Stimulated activated effector memory CD8-positive, alpha-beta T cell treated with anti-CD3 and anti-CD28 coated beads, Interleukin-12 subunit alpha, Interleukin-12 subunit beta, amount 100 ng/mL, for 72 hours (primary cell): ENCODE data around the gene HOXD9.

Source experiments
- ATAC-seq: fragments of 150-1000 bp; cut with Tn5 transposase; 2 replicates; pipeline ENCODE4 v1.10.0; 2021
- DNase-seq, 2 donors: peaks; one replicate each; pipeline ENCODE4 v3.0.0; 2021 to 2022; ENCODE audit warnings: low spot score in 2 of 2
- H3K27ac Mint-ChIP-seq: one replicate; pipeline ENCODE4 v1.8.0; 2022; ENCODE audit warnings: mild to moderate bottlenecking, mixed read lengths
- H3K36me3 Mint-ChIP-seq: one replicate; pipeline ENCODE4 v1.8.0; 2022; ENCODE audit warnings: mild to moderate bottlenecking, mixed read lengths
- H3K4me1 Mint-ChIP-seq: one replicate; pipeline ENCODE4 v1.8.0; 2022; ENCODE audit warnings: mixed read lengths
- H3K4me3 Mint-ChIP-seq: one replicate; pipeline ENCODE4 v1.8.0; 2022; ENCODE audit warnings: mild to moderate bottlenecking, mixed read lengths
- H3K9me3 Mint-ChIP-seq: one replicate; pipeline ENCODE4 v1.8.0; 2022; ENCODE audit warnings: mixed read lengths

Gene HOXD9

GRCh38 chr2:176162911-176163671 is 40.6 kb downstream of the HOXD9 start:
- ATAC-seq (no peak), DNase-seq (peak in 1 of 2 donors; percentile 43)
- Mint-ChIP-seq H3K9me3 (no peaks in the 10 kb centered on the region), H3K4me3 (no peak overlapping the region), H3K27ac (no peak overlapping the region), H3K36me3 (peaks cover 10% of the 10 kb centered on the region), H3K4me1 (peaks cover 22% of the 10 kb centered on the region)

DNA sequence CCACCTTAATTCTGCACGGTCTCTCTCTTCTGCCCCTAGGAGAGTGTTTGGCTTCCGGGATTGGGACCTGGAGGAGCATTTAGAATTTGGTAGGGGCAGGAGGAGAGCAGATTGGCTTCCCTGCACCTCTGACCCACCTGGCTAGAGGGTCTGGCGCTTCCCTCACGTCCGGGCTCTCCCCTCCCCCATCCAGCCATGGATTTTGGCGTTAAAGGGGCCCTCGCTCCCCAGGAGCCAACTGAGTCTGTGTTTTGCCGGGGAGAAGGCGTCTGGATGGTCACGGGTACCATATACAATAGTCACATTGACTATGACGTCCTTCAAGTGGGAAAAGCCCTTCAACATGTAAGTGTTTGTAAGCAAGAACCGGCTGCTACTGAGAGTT is 41.1 kb downstream of the HOXD9 start:
- H3K36me3 Mint-ChIP-seq, result peaks cover 10% of the 10 kb centered on the region
- DNase-seq (peak in 1 of 2 donors; percentile 43), ATAC-seq (no peak)
- no peak overlapping the region for H3K4me3 Mint-ChIP-seq
- peaks cover 16% of the 10 kb centered on the region for H3K4me1 Mint-ChIP-seq
- no peak overlapping the region for H3K27ac Mint-ChIP-seq
- no peaks in the 10 kb centered on the region for H3K9me3 Mint-ChIP-seq

DNA sequence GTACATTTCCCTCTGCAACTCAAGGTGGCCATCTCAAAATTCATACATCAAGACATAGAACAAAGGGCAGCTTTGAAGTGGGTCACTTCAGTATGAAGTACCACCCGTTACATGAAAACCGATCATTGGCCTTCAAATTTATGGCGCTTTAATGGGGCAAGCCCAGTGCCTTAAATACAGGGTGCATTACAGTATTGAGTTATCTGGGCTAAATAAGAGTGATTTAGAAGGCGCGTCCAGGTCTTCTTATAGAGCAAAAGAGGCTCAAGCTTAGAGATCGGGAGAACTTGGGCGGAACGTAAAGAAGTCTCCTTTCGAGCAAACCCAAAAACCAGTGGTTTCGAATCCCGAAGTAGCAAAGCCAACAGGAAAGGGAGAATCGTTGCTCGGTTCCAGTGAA is 41.7 kb downstream of the HOXD9 start:
- Mint-ChIP-seq H3K4me3 (no peak overlapping the region), H3K4me1 (peaks cover 16% of the 10 kb centered on the region), H3K36me3 (peaks cover 10% of the 10 kb centered on the region), H3K9me3 (no peaks in the 10 kb centered on the region), H3K27ac (no peak overlapping the region)
- no peak for ATAC-seq
- DNase-seq, result peak in 1 of 2 donors; percentile 38

DNA sequence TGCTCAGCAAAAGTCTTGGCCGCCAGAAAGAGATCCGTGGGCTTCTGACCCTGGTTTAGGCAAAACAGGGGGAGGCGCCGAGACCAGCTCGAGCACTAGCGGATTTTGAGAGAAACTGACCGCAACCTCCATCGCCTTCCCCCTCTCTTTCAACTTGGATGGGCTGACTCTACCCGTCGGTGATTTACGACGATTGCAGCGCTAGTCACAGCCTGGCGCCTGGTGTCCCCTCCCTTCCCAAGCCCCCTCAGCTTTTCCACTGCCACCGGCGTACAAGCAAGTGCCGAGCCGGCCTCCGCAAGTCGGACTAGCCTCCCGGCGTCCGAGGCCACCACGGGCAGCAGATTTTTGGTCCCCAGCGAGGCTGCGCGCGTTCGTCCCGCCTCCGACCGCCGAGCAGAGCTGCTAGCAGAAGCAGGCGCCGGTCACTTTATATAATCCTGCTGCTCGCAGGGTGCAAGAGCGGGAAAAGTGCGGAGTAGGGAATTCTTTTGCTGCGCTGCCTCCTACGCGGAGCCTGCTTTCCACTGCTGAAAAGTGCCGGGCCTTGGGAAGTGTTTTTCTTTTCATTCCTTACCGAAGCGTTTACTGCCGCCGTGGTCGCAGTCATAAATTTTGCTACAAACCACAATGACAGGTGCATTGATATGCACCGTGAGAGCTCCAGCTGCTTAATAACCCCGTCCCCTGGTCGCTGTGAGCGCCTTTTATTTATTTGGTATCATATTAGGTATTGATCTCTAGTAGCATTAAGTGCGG is 42.3 kb downstream of the HOXD9 start:
- peaks cover 10% of the 10 kb centered on the region for H3K36me3 Mint-ChIP-seq
- no peaks in the 10 kb centered on the region for H3K9me3 Mint-ChIP-seq
- DNase-seq (no peak), ATAC-seq (no peak)
- no peak overlapping the region for H3K27ac Mint-ChIP-seq
- no peak overlapping the region for H3K4me3 Mint-ChIP-seq
- H3K4me1 Mint-ChIP-seq, result peaks cover 16% of the 10 kb centered on the region

- H3K4me3 Mint-ChIP-seq, result no peak overlapping the region
- DNase-seq, result no peak
- peaks cover 10% of the 10 kb centered on the region for H3K36me3 Mint-ChIP-seq
- no peak overlapping the region for H3K27ac Mint-ChIP-seq
- ATAC-seq, result no peak
- no peaks in the 10 kb centered on the region for H3K9me3 Mint-ChIP-seq
- H3K4me1 Mint-ChIP-seq, result peaks cover 16% of the 10 kb centered on the region
These were observed 43.0 kb downstream of the HOXD9 start for GRCh38 chr2:176165370-176166050.

DNA sequence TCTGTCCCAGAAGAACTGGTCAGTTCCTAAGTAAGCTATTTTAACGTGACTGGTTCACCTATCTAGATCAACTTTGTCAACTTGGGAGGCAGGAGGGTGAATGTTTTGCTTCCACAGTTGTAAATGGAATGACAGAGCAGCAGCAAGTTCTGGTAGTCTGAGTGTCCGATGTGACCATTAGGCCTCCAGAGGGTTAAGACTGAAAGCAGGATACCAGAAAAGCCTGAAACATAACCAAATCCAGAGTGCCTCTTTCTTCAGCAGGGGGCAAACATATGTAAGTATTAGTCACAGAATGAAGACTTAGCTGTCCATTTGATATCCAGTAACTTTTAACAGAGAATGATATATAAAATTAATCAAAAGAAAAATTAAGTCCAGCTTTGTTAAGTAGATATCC is 43.8 kb downstream of the HOXD9 start:
- Mint-ChIP-seq H3K4me3 (no peak overlapping the region), H3K4me1 (peaks cover 12% of the 10 kb centered on the region), H3K9me3 (no peaks in the 10 kb centered on the region), H3K36me3 (peaks cover 10% of the 10 kb centered on the region), H3K27ac (no peak overlapping the region)
- DNase-seq, result no peak
- ATAC-seq, result no peak

DNA sequence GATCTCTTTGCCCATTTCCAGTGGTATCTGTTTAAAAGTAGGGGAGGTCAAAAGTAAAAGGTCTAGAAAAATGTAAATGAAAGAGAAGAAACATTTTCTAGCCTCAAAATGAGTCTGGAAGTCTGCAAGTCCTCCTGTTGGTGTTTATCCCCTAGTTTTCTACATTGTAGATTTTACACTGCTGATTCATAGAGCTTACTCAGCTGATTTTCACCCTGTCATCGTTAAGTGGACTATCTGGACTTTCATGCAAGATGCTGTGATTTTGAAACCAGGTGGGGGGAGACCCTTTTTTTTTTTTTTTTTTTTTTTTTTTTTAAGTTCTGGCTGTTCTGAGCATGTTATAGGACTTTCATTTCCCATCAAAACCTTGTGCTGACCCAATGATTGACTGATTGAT is 44.9 kb downstream of the HOXD9 start:
- Mint-ChIP-seq H3K4me3 (no peak overlapping the region), H3K36me3 (peaks cover 10% of the 10 kb centered on the region), H3K27ac (no peak overlapping the region), H3K4me1 (peaks cover 16% of the 10 kb centered on the region), H3K9me3 (no peaks in the 10 kb centered on the region)
- ATAC-seq (no peak), DNase-seq (no peak)

DNA sequence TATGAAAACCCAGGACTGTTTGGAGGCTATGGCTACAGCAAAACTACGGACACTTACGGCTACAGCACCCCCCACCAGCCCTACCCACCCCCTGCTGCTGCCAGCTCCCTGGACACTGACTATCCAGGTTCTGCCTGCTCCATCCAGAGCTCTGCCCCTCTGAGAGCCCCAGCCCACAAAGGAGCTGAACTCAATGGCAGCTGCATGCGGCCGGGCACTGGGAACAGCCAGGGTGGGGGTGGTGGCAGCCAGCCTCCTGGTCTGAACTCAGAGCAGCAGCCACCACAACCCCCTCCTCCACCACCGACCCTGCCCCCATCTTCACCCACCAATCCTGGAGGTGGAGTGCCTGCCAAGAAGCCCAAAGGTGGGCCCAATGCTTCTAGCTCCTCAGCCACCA is 46.7 kb downstream of the HOXD9 start:
- DNase-seq, result no peak
- Mint-ChIP-seq H3K36me3 (peaks cover 4% of the 10 kb centered on the region), H3K4me1 (peaks cover 14% of the 10 kb centered on the region), H3K9me3 (no peaks in the 10 kb centered on the region), H3K4me3 (no peak overlapping the region), H3K27ac (no peak overlapping the region)
- ATAC-seq, result peak; percentile 13

- Mint-ChIP-seq H3K36me3 (no peaks in the 10 kb centered on the region), H3K27ac (no peak overlapping the region), H3K4me1 (peaks cover 10% of the 10 kb centered on the region), H3K4me3 (no peak overlapping the region), H3K9me3 (no peaks in the 10 kb centered on the region)
- ATAC-seq (no peak), DNase-seq (no peak)
These were observed 47.2 kb downstream of the HOXD9 start for GRCh38 chr2:176169711-176170110.

- Mint-ChIP-seq H3K36me3 (no peaks in the 10 kb centered on the region), H3K4me1 (peaks cover 10% of the 10 kb centered on the region), H3K4me3 (no peak overlapping the region), H3K27ac (no peak overlapping the region), H3K9me3 (no peaks in the 10 kb centered on the region)
- no peak for ATAC-seq
- DNase-seq, result no peak
These were observed 48.2 kb downstream of the HOXD9 start for GRCh38 chr2:176170602-176171305.

GRCh38 chr2:176171351-176172006 is 49.0 kb downstream of the HOXD9 start:
- ATAC-seq (no peak), DNase-seq (no peak)
- peaks cover 10% of the 10 kb centered on the region for H3K4me1 Mint-ChIP-seq

DNA sequence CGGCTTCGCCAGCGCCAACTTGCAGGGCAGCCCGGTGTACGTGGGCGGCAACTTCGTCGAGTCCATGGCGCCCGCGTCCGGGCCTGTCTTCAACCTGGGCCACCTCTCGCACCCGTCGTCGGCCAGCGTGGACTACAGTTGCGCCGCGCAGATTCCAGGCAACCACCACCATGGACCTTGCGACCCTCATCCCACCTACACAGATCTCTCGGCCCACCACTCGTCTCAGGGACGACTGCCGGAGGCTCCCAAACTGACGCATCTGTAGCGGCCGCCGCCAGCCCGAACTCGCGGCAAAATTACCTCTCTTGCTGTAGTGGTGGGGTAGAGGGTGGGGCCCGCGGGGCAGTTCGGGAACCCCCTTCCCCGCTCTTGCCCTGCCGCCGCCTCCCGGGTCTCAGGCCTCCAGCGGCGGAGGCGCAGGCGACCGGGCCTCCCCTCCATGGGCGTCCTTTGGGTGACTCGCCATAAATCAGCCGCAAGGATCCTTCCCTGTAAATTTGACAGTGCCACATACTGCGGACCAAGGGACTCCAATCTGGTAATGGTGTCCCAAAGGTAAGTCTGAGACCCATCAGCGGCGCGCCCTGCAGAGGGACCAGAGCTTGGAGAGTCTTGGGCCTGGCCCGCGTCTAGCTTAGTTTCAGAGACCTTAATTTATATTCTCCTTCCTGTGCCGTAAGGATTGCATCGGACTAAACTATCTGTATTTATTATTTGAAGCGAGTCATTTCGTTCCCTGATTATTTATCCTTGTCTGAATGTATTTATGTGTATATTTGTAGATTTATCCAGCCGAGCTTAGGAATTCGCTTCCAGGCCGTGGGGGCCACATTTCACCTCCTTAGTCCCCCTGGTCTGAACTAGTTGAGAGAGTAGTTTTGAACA is 49.7 kb downstream of the HOXD9 start:
- no peak overlapping the region for H3K4me3 Mint-ChIP-seq
- peaks cover 10% of the 10 kb centered on the region for H3K4me1 Mint-ChIP-seq
- no peak for ATAC-seq
- no peaks in the 10 kb centered on the region for H3K36me3 Mint-ChIP-seq
- no peak for DNase-seq
- H3K9me3 Mint-ChIP-seq, result no peaks in the 10 kb centered on the region
- H3K27ac Mint-ChIP-seq, result no peak overlapping the region

More at GRCh38 chr2:176171351-176172006, 49.0 kb downstream of the HOXD9 start:
- Mint-ChIP-seq H3K9me3 (no peaks in the 10 kb centered on the region), H3K27ac (no peak overlapping the region), H3K36me3 (no peaks in the 10 kb centered on the region), H3K4me3 (no peak overlapping the region)

- H3K4me1 Mint-ChIP-seq, result peaks cover 10% of the 10 kb centered on the region
- no peak overlapping the region for H3K27ac Mint-ChIP-seq
- no peak overlapping the region for H3K4me3 Mint-ChIP-seq
- no peaks in the 10 kb centered on the region for H3K36me3 Mint-ChIP-seq
- H3K9me3 Mint-ChIP-seq, result no peaks in the 10 kb centered on the region
- ATAC-seq (no peak), DNase-seq (no peak)
These were observed 50.5 kb downstream of the HOXD9 start for GRCh38 chr2:176172895-176173566.
